ENCODE measurements around the gene HMGN3.
"Not testable (repeated sequence)": the region's sequence is repeated elsewhere in the genome, so short reads cannot be mapped to it uniquely, and the experiment has no call there.

HMGN3 gene

DNA sequence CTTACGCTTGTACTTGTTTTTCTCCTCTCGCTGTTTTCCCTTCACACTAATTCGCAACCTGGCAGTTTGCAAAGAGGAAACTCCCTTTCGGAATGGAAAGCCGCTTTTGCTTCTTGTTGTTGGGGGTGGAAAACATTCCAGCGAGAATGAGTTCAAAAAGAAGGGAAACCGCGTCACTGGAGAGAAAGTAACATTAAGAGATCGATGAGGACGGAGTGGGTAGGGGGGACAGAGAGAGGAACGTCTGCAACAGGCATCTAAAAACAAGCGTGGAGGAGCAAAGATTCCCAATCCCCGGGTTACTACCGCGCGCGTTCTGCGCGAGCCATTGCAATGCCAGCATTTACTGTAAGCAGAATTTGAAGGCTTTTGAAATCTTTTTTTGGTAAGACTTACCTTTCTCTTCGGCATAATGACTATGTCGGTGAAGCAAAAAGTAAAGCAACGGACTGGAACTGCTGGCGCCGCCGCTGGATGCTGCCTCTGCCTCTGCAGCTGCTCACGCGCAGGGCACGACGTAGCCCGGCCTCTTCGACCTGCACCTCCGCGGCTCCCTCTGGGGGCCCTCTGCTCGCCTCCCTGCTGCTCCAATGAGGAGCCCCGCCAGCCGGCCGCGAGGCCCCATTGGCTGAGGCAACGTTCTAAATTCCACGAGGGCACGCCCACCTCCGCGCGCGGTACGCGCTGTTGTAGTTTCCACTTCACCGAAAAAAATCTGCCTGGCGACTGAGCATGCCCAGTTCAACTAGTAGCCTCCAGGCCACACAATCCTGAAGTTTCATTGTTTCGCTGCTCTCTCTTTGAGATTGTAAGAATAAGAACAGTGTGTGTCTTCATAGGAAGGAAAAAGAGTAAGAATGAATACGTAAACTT, at the start of gene HMGN3:
Gene HMGN3, minus strand, starts transcription at position 533 of the 873 bp plus-strand sequence.
- peak; percentile 92 for DNase-seq (ENCODE audit: low read depth)

DNA sequence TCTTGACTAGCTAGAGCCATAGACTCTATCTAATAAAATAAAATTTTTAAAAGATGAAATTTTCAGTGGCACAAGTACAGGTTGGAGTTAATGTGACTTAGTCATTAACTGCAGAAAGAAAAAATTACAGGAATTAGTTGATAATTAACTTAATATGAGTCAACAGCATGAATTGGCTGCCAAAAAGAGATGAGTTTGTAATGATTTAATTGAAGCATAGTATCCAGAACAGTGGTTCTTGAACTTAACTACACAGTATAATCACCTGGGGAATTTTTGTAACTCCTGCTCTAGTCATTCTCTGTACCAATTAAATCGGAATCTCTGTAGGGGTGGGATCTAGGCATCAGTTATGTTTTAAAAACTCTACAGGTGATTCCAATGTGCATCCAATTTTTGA, 46.3 kb upstream of the HMGN3 start:
- no peak for DNase-seq (ENCODE audit: low read depth)

DNA sequence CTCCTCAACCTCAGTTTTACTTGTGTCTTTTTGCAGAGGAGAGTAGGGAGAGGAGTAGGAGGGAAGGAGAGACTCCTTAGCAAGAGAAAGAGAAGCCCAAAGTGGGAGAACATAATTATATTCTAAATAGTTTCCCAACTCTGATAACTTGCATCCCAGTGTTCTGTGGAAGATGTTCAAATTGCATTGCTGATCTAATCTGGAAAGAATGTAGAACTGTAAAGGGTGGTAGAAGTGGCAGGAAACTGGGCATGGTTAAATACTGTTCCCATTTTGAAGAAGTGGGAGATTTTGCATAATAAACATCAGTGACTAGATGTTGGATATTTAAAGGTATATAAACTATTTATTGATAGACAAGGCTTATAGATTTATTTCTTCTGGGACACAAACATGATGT, 42.6 kb upstream of the HMGN3 start:
- DNase-seq (ENCODE audit: low read depth), result peak; percentile 52

DNA sequence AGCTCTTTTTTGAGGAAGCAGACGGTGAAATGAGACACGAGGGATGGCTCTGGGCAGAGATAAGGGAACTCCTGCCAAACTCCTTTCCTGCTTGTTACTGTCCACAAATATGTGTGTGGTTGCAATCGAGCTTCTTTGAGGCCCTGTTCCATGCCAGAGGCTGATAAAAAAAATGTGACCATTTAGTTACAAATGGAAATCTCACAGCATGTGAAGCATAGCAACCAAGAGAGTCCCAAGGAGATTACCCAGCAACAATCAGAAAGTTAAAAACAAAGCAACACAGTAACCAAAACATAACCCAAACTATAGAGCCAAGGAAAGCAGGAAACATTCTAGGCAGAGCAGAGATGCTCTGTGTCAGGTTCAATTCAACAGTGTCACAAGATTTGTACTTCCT, 35.4 kb upstream of the HMGN3 start:
- DNase-seq (ENCODE audit: low read depth), result peak; percentile 94

DNA sequence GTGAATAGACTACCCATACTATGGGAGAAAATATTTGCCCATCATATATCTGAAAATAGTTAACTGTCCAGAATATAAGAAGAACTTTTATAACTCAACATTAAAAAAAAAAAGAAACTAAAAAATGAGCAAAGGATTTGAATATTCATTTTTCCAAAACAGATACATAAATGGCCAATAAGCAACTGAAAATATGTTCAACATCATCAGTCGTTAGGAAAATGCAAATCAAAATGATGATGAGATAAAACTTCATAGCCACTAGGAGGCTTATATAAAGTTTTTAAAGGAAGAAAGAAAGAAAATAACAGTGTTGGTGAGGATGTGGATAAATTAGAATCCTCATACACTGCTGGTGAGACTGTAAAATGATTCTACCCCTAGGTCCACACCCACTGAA, 32.6 kb upstream of the HMGN3 start:
- DNase-seq (ENCODE audit: low read depth), result no peak

DNA sequence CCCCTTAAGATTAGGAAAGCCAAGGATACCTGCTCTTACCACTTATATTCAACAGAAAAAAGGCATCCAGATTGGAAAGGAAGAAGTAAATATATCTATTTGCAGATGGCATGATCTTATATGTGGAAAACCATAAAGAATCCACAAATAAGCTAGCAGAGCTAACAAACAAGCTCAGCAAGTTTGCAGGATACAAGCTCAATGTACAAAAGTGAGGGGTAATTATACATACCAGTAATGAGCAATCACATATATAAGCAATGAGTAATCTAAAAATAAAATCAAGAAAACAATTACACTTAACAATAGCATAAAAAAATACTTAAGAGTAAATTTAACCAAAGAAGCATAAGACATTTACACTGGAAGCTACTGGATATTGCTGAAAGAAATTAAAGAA, 31.6 kb upstream of the HMGN3 start:
- DNase-seq (ENCODE audit: low read depth), result no peak

DNA sequence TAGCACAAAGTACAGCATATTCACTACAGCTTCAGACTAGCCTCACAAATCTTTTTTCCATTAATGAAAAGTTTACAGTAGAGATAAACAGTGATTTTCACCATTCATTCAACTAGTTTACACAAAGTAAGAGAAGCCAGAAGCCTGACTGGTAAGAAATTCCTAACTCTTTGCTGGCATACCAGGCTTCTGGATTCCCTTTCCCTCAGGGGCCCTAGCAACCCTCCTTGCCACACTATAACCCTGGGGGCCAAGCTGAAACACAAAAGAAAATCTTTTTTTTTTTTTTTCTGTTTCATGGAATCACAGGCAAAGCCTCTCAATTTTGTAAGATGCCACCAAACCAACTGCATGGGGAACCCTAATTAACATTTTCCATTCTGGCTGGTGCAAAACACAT, 28.9 kb upstream of the HMGN3 start:
- DNase-seq (ENCODE audit: low read depth), result no peak

DNA sequence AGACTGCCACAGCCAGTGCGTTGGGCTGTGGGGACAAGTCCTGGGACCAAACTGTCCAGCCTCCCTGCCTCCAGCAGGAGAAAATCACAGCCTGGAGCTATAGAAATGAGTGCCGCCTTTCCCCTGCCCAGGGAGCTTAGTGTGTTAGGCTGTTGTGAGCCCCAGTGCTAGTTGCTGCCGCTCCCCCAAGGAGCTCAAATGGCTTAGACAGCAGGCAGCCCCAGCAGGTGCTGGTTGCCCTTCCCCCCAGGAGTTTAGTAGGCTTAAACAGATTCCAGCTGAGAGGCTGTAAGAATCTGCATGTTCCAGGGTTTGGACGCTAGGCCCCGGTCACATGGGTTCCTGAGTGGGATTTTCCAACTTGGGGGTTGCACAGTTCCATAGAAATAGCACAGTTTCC, 27.2 kb upstream of the HMGN3 start:
- no peak for DNase-seq (ENCODE audit: low read depth)

DNA sequence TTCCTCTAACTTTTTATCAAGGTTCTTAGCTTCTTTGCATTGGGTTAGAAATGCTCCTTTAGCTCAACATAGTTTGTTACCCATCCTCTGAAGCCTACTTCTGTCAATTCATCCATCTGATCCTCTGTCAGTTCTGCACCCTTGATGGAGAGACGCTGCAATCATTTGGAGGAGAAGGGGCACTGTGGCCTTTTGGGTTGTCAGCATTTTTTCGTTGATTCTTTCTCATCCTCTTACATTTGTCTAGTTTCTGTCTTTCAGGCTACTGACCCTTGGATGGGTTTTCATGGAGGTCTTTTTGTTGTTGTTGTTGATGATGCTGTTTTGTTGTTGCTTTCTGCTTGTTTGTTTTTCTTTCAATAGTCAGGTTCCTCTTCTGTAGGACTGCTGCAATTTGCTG, 26.3 kb upstream of the HMGN3 start:
- no peak for DNase-seq (ENCODE audit: low read depth)

DNA sequence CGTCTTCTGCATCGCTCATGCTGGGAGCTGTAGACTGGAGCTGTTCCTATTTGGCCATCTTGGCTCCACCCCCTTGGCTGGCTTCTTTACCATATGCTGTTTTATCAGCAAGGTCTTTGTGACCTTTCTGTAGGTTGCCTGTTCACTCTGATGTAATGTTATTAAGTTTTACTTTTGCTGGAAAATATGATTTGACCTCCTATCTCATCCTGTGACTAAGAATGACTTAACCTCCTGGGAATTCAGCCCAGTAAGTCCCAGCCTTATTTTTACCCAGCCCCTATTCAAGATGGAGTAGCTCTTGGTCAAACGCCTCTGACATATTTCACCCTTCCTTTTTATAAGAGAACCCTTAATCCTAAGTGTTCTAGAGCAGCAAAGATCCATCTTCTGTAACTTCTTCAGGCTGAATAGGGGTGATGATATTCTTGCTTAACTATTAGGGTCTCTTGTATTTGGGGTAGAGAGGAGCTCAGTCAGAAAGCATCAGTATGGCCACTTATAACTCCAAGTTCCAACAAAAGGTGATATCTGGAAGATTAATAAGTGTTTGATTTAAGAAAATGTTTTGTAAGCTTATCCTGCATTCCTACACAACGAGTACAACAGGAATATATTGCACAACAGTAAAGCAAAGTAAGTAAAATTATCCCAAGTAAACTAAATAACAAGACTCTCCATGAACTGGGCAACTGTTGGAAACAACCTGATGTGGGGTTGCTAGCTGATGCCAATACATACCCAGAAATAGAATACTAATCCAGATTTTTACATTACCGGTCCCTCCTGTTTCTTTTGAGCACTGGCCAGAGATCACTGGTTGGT, 23.1 kb upstream of the HMGN3 start:
- peak; percentile 90 for DNase-seq (ENCODE audit: low read depth)

DNA sequence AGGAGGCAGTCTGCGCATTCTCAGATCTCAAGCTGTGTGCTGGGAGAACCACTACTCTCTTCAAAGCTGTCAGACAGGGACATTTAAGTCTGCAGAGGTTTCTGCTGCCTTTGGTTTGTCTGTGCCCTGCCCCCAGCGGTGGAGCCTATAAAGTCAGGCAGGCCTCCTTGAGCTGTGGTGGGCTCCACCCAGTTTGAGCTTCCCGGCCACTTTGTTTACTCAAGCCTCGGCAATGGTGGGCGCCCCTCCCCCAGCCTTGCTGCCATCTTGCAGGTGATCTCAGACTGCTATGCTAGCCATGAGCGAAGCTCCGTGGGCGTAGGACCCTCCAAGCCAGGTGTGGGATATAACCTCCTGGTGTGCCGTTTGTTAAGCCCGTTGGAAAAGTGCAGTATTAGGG, 22.3 kb upstream of the HMGN3 start:
- DNase-seq (ENCODE audit: low read depth), result not testable (repeated sequence)

DNA sequence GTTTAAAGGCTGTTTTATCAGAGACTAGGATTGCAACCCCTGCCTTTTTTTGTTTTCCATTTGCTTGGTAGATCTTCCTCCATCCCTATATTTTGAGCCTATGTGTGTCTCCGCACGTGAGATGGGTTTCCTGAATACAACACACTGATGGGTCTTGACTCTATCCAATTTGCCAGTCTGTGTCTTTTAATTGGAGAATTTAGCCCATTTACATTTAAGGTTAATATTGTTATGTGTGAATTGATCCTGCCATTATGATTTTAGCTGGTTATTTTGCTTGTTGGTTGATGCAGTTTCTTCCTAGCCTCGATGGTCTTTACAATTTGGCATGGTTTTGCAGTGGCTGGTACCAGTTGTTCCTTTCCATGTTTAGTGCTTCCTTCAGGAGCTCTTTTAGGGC, 20.6 kb upstream of the HMGN3 start:
- not testable (repeated sequence) for DNase-seq (ENCODE audit: low read depth)

DNA sequence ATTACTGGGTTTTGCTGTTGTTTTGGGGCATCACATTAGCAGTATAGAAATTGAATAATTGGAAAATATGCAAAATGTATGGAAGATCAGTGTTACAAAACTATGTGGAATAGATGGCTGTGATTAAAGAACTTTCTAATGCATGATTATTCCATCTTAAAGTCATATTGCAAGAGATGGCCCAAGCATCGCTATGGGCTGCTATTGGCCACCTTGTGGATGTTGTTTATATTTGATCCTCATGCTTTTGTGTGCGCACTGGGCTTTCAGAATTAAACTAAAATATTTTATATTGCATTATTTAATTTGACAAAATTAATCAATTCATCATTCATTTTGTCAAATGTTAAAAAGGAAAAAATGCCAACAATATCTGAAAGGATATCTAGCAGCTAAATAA, 16.1 kb upstream of the HMGN3 start:
- DNase-seq (ENCODE audit: low read depth), result no peak

DNA sequence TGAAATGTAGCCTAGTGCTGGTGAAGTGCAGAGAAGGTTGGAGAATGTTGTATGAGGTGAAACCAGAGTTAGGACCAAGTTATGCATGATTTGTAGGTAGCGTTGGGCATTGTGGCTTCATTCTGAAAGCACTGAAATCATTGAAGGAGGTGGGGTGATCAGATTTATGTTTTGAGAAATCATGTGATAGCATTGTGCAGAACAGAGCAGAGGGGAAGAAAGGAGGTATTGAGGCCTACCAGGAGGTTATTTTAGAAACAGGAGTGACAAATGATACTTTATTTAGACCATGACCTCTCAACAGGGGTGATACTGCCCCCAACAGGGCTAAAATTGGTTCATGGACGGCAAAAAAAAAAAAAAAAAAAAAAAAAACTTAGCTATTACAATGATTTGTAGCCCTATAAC, 15.6 kb upstream of the HMGN3 start:
- no peak for DNase-seq (ENCODE audit: low read depth)

DNA sequence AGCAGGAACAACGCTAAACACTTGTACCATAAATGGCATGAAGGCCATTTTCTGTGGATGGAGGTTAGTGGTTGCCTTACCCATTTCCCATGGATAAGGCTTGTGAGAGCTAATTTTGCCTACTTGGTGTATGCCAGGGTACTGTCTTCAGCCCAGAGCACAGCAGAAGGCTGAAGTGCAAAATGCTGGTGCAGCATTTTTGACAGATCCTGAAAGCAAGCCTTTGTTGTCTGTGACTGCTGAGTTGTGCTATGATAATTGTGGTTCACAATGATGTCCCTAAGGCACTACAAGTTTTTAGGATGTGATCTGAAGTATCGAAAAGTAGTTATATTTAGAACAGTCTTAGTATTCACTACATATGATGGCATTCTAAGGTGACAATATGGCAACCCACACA, 14.7 kb upstream of the HMGN3 start:
- DNase-seq (ENCODE audit: low read depth), result no peak

DNA sequence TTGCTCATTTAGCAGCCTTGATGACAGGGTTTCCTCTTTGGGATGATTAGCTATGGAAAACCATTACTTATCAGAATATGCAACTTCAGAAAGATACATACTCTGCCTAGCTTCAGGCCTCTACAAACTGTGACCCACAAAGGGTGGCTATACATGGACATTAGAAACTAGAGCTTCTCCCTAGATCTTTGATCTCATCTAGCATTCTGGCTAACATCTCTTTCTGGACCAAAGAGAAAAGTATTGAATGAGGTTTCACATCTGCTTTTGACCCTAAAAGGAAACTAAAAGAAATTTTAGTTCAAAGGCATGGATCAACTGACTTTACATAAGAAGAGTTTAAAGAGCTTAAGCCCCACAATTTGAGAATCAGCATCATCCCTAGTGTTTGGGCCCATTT, 12.4 kb upstream of the HMGN3 start:
- no peak for DNase-seq (ENCODE audit: low read depth)

DNA sequence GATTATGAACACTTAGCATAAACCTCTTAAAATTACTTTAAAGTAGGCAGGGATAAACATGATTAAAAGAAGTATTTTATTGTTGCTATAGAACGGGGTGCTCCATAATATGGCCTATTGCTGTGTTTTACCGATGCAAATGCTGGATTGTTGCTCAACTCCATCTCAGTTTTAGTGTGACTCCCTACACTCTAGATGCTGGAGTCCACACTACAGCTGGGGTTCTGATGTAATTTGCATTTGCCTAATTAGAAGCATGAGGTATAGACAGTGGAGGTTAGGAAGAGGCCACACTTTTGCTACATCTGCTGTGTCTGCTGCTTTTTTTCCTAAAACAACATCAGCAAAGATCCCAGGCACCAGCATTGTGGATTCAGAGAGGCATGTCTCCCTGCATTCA, 6.7 kb upstream of the HMGN3 start:
- no peak for DNase-seq (ENCODE audit: low read depth)

DNA sequence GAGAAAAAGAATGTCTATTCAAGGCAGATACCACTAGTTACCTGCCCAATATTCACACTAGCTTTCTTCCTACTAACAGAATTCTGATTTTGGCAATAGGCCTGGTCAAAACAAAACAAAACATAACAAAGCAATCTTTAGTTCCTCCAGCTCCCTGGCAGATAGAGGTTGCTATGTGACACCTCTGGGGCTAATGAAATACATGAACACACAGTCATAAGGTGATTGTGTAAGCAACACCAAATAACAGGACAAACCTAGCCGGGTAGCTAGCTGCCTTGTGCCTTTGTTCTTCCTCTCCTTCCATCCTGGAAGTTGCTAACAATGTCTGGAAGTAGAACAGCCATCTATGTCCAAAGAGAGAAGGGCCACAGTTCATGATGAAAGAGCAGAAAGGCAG, 6.0 kb upstream of the HMGN3 start:
- no peak for DNase-seq (ENCODE audit: low read depth)

DNA sequence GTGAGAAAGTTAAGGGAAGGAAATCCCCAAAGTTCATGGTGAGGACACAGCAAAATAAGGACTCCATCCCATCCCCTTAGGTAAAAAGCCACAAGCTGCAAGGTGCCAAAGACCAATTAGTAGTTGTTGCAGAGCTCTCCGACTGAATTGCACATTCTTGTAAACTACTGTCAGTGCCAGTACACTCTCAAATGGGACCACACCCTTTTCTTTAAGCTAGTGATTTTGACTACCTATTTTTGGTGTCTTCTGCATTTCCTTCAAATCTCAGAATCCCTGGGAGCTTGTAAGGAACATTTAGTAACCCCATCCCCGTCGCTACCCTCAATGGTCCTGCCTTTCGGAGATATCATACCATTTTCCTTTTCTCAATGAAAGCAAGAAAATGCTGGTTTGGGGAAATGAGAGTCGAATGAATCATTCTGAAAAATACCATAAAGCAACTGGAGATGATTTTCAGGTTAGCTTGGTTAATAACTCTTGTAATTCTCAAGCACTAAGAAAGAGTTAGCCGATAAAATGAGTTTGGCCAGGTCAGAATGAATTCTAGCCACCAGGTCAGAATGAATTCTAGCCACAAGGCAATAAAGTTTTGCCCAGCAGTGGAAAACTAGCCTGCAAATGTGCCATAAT, 5.2 kb upstream of the HMGN3 start:
- DNase-seq (ENCODE audit: low read depth), result no peak

DNA sequence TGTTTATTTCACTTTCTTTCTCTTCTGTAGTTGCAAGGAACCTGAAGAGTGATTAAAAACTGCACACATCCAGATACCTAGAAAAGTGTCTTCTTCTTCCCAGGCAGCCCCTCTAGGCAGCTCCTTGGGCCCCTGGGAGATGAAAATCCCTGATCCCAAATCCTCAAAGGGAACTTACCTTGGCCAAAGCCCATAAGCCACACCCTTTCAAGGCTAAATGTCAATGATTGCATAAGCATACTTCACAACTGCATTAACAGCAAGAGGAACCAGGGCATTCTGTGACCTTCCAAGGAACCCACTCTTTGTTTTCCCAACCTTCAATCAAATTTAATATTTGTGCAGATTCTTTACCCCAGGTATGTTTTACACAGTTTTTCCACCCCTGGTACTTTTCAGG, 4.4 kb upstream of the HMGN3 start:
- no peak for DNase-seq (ENCODE audit: low read depth)

DNA sequence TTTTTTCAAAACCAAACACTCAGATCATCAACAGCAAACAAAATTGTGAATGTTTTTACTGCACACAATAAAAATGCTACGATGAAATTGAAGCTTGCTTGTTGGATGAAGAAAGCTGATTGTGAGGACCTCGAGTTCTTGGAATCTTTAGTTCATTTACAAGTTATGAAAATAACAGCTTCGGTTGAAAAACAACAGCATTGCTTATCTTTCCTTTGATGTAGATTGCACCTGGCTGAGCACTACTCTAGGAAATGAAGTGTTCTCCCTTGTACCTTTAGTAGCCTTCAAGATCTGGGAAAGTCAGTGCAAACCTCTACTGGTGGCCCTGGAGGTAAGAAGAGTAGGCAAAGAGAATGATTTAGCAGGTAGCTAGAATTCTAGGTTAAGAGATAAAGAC, 2.2 kb upstream of the HMGN3 start:
- no peak for DNase-seq (ENCODE audit: low read depth)

DNA sequence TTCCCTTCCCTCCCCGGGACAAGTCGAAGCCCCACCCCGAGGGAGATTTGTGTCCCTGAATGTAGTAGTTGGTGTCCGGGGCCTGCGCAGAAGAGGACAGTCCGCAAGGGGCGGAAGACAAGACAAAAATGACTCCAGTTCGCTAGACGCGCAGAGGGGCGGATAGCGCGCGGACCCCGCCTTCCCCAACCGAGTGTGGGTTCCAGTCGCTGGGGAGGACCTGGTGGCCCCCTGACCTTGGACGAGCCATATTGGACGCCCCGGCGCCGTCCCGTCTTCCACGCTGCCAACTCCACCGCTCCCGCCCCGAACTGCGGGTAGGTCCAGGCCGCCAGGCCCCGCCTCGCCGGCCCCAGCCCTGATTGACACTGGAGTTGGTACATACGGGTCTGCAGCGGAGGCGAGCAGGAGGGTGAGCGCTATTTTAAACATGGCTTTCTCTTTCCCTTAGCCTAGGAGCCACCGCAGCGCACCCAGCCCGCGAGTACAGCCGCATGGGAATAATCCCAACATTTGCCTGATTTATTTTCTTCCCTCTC, 802 bp downstream of the HMGN3 start:
- DNase-seq (ENCODE audit: low read depth), result peak; percentile 86

Data from amniotic epithelial cell (primary cell).